ENCODE results near the gene SRP14.

GRCh38 chr15:40052604-40053003 is 13.6 kb upstream of the SRP14 start:
- TF ChIP-seq KDM1A (IDR thresholded peaks at IDR 0.05; ENCODE audit: low read depth) (no peak), USF2 (IDR thresholded peaks at IDR 0.05) (no peak), CTCF (IDR thresholded peaks at IDR 0.05) (no peak), RCOR1 (IDR thresholded peaks at IDR 0.05; ENCODE audit: low read depth, low read length) (no peak), JUNB (IDR thresholded peaks at IDR 0.05) (no peak), EP300 (IDR thresholded peaks at IDR 0.05) (no peak), KDM5A (IDR thresholded peaks at IDR 0.05) (no peak), GATA3 (IDR thresholded peaks at IDR 0.05; ENCODE audit: borderline replicate concordance) (no peak), PBX3 (IDR thresholded peaks at IDR 0.05) (no peak), ZNF302 (CRISPR knock-in tag; IDR thresholded peaks at IDR 0.05) (no peak), REST (IDR thresholded peaks at IDR 0.05) (no peak), JUN (IDR thresholded peaks at IDR 0.05) (no peak), CBX2 (IDR thresholded peaks at IDR 0.05; ENCODE audit: borderline replicate concordance, low read depth) (no peak), NR3C1 (IDR thresholded peaks at IDR 0.05) (no peak)

Measured in A549 (cell line).